ENCODE data around the gene PROK2. TPM values are rescaled to one million over a fixed set of nuclear protein-coding genes. Genes with fewer than 3 reads are reported as not detected.
A peak's percentile ranks its signal among the peaks of the same experiment; 100 is the strongest.

Gene PROK2
- total and polyA plus RNA-seq, 4 donors: 0.24 to 0.84 (median 0.41) TPM

DNA sequence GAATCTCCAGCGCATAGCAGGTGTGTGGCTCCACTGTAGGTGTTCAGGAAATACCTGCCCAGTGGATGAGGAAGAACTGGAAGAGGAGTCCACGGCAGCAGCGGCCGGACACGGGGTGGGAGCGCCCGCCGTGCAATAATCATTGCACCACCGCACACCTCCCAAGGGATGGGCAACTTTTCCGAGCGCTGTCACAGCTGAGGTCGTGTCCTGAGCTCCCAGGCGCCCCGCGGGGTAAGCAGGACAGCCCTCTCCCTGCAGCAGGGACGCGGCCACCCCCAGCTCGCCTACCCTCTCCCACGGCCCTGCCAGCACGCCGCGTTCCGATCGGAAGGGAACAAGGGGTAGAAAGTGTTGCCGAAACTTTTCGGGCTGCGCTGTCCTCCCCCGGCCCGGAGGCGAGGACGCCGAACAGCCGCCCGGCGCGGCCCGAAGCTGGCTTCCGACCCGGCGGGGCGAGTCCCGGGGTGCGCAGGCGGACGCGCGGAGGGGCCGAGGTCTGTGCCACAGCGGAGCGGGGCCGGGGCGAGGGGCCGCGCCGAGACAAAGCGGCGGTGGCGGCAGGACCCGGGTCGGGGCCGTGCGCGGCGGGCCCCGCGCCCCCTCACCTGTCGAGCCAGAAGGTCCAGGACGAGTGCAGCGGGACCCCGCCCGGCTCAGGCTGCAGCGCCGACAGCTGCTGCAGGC is 60.2 kb downstream of the PROK2 start:
- Histone ChIP-seq H3K27ac (ENCODE audit: low read depth in 1 of 2, low read length in 2 of 2) (peak overlapping the region; percentile 52 to 70), H3K9ac (ENCODE audit: low read depth in 1 of 2, low read length in 2 of 2) (peak overlapping the region; percentile 62 to 78), H3K36me3 (ENCODE audit: control insufficient read depth in 4 of 4, insufficient read depth in 3 of 4, low read depth in 1 of 4, low read length in 3 of 4) (no peaks in the 10 kb centered on the region), H3K9me3 (ENCODE audit: control insufficient read depth in 4 of 4, low read length in 3 of 4) (no peaks in the 10 kb centered on the region), H3K27me3 (ENCODE audit: control insufficient read depth in 4 of 4, insufficient read depth in 4 of 4, low read length in 3 of 4) (no peaks in the 10 kb centered on the region), H3K4me3 (ENCODE audit: low read depth in 1 of 3, low read length in 3 of 3) (peak overlapping the region; percentile 77 to 87 (median 87)), H3K4me1 (ENCODE audit: control insufficient read depth in 4 of 4, insufficient read depth in 4 of 4, low read length in 3 of 4) (peaks cover 0 to 23% (median 13%) of the 10 kb centered on the region in 4 donors)
- WGBS: under 1% methylated on average over 73 of the region's 73 CpGs
- TF ChIP-seq, protein P1, sequence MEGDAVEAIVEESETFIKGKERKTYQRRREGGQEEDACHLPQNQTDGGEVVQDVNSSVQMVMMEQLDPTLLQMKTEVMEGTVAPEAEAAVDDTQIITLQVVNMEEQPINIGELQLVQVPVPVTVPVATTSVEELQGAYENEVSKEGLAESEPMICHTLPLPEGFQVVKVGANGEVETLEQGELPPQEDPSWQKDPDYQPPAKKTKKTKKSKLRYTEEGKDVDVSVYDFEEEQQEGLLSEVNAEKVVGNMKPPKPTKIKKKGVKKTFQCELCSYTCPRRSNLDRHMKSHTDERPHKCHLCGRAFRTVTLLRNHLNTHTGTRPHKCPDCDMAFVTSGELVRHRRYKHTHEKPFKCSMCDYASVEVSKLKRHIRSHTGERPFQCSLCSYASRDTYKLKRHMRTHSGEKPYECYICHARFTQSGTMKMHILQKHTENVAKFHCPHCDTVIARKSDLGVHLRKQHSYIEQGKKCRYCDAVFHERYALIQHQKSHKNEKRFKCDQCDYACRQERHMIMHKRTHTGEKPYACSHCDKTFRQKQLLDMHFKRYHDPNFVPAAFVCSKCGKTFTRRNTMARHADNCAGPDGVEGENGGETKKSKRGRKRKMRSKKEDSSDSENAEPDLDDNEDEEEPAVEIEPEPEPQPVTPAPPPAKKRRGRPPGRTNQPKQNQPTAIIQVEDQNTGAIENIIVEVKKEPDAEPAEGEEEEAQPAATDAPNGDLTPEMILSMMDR (IDR thresholded peaks at IDR 0.05; ENCODE audit: low read depth, low read length, missing input control): no peak
- peak in 1 of 2 donors; percentile 12 for TF ChIP-seq RXRA (IDR thresholded peaks at IDR 0.05)
- DNase-seq (ENCODE audit: low spot score): no peak

DNA sequence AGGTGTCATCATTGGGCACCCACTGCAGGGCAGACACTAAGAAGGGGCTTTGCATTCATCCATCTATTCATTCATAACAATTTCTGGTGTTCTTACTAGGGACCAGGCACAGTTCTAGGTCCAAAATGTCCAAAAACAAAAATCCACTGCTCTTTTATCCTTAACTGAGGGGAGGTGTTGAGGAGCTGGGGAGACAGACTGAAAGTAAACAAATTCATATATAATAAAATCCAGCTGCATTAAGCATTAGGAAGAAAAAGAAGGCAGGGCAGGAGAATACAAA is 60.8 kb downstream of the PROK2 start:
- Histone ChIP-seq H3K36me3 (ENCODE audit: control insufficient read depth in 4 of 4, insufficient read depth in 3 of 4, low read depth in 1 of 4, low read length in 3 of 4) (no peaks in the 10 kb centered on the region), H3K9ac (ENCODE audit: low read depth in 1 of 2, low read length in 2 of 2) (peak overlapping the region in 1 of 2 donors; percentile 62), H3K4me3 (ENCODE audit: low read depth in 1 of 3, low read length in 3 of 3) (peak overlapping the region; percentile 77 to 87 (median 87)), H3K9me3 (ENCODE audit: control insufficient read depth in 4 of 4, low read length in 3 of 4) (no peaks in the 10 kb centered on the region), H3K27ac (ENCODE audit: low read depth in 1 of 2, low read length in 2 of 2) (peak overlapping the region; percentile 52 to 70), H3K4me1 (ENCODE audit: control insufficient read depth in 4 of 4, insufficient read depth in 4 of 4, low read length in 3 of 4) (peaks cover 0 to 23% (median 13%) of the 10 kb centered on the region in 4 donors), H3K27me3 (ENCODE audit: control insufficient read depth in 4 of 4, insufficient read depth in 4 of 4, low read length in 3 of 4) (no peaks in the 10 kb centered on the region)
- no peak for DNase-seq (ENCODE audit: low spot score)
- TF ChIP-seq TAF1 (conservative IDR thresholded peaks at IDR 0.05) (no peak), SP1 (IDR thresholded peaks at IDR 0.05) (no peak), HNF4G (IDR thresholded peaks at IDR 0.05) (no peak), HNF4A (conservative IDR thresholded peaks at IDR 0.05) (no peak), FOXA2 (IDR thresholded peaks at IDR 0.05) (no peak), EGR1 (IDR thresholded peaks at IDR 0.05; ENCODE audit: low read depth in 2 of 2) (no peak), RXRA (IDR thresholded peaks at IDR 0.05) (no peak)
- TF ChIP-seq, protein P2, sequence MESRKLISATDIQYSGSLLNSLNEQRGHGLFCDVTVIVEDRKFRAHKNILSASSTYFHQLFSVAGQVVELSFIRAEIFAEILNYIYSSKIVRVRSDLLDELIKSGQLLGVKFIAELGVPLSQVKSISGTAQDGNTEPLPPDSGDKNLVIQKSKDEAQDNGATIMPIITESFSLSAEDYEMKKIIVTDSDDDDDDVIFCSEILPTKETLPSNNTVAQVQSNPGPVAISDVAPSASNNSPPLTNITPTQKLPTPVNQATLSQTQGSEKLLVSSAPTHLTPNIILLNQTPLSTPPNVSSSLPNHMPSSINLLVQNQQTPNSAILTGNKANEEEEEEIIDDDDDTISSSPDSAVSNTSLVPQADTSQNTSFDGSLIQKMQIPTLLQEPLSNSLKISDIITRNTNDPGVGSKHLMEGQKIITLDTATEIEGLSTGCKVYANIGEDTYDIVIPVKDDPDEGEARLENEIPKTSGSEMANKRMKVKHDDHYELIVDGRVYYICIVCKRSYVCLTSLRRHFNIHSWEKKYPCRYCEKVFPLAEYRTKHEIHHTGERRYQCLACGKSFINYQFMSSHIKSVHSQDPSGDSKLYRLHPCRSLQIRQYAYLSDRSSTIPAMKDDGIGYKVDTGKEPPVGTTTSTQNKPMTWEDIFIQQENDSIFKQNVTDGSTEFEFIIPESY (IDR thresholded peaks at IDR 0.05): no peak
- TF ChIP-seq, protein P1 (IDR thresholded peaks at IDR 0.05; ENCODE audit: low read depth, low read length, missing input control): no peak

DNA sequence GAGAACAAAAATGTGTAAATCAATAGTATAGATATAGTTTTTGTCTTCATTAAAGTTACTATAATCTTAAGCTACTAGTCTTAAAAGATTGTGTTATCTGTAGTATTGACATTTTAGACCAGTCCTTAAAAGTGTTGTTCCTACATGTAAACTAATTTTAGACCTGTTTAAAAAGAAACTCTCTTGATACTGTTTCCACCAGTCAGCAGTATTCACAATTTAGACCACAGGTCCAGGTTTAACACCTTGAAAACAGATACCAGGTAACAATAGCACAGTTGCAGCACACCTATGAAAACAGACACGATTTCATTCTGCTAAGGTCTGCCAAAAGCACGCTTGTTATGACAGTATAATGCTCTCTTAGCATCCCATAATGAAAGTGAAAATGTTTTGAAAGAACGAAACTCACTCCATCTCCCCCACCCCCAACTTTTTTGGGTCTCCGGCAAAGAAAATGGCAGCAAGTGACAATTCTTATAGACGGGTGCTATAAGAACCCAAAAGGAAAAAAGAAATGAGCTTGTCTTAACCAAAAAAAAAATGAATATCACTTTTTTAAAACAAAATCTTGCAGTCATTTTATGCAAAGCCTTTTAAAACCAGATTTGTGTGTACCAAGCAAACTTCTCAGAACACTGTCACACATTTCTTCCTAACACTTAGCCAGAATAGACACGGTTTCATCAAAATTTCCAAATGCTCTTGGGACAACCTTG is 61.3 kb downstream of the PROK2 start:
- Histone ChIP-seq H3K36me3 (ENCODE audit: control insufficient read depth in 4 of 4, insufficient read depth in 3 of 4, low read depth in 1 of 4, low read length in 3 of 4) (no peaks in the 10 kb centered on the region), H3K27ac (ENCODE audit: low read depth in 1 of 2, low read length in 2 of 2) (no peak overlapping the region), H3K9ac (ENCODE audit: low read depth in 1 of 2, low read length in 2 of 2) (no peak overlapping the region), H3K9me3 (ENCODE audit: control insufficient read depth in 4 of 4, low read length in 3 of 4) (no peaks in the 10 kb centered on the region), H3K4me1 (ENCODE audit: control insufficient read depth in 4 of 4, insufficient read depth in 4 of 4, low read length in 3 of 4) (peaks cover 0 to 23% (median 13%) of the 10 kb centered on the region in 4 donors), H3K4me3 (ENCODE audit: low read depth in 1 of 3, low read length in 3 of 3) (peak overlapping the region; percentile 77 to 87 (median 87)), H3K27me3 (ENCODE audit: control insufficient read depth in 4 of 4, insufficient read depth in 4 of 4, low read length in 3 of 4) (no peaks in the 10 kb centered on the region)
- WGBS: 31% methylated on average over 6 of the region's 6 CpGs
- no peak for DNase-seq (ENCODE audit: low spot score)
- peak; percentile 21 for TF ChIP-seq YY1 (IDR thresholded peaks at IDR 0.05)
- TF ChIP-seq, protein P3, sequence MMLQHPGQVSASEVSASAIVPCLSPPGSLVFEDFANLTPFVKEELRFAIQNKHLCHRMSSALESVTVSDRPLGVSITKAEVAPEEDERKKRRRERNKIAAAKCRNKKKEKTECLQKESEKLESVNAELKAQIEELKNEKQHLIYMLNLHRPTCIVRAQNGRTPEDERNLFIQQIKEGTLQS (IDR thresholded peaks at IDR 0.05): no peak
